HCT116 (cell line): Measurements from ENCODE around the gene UBAP1L.

Source experiments
- POLR2A ChIP-seq: IDR thresholded peaks from 2 replicates; pipeline ENCODE4 v1.7.0; 2011; ENCODE audit warnings: borderline replicate concordance; ENCODE audit not compliant: insufficient read depth, insufficient read length; ENCODE audit errors: extremely low read depth
- SP1 ChIP-seq: IDR thresholded peaks from 2 replicates; pipeline ENCODE4 v1.6.1; 2012; ENCODE audit warnings: low read depth
- SRF ChIP-seq: IDR thresholded peaks from 2 replicates; pipeline ENCODE4 v1.6.1; 2012; ENCODE audit warnings: low read depth
- ZNF274 ChIP-seq: fragments of 200-500 bp; sonication (Bioruptor generic); IDR thresholded peaks from 2 replicates; pipeline ENCODE4 v1.6.1; 2014; ENCODE audit warnings: mild to moderate bottlenecking, low read depth, low read length, inconsistent platforms
- TF ChIP-seq, protein P1 (sequence below): IDR thresholded peaks from 2 replicates; pipeline ENCODE4 v1.6.1; 2011; ENCODE audit warnings: mild to moderate bottlenecking, low read length, moderate library complexity; ENCODE audit not compliant: insufficient replicate concordance; ENCODE audit errors: extremely low read depth

DNA sequence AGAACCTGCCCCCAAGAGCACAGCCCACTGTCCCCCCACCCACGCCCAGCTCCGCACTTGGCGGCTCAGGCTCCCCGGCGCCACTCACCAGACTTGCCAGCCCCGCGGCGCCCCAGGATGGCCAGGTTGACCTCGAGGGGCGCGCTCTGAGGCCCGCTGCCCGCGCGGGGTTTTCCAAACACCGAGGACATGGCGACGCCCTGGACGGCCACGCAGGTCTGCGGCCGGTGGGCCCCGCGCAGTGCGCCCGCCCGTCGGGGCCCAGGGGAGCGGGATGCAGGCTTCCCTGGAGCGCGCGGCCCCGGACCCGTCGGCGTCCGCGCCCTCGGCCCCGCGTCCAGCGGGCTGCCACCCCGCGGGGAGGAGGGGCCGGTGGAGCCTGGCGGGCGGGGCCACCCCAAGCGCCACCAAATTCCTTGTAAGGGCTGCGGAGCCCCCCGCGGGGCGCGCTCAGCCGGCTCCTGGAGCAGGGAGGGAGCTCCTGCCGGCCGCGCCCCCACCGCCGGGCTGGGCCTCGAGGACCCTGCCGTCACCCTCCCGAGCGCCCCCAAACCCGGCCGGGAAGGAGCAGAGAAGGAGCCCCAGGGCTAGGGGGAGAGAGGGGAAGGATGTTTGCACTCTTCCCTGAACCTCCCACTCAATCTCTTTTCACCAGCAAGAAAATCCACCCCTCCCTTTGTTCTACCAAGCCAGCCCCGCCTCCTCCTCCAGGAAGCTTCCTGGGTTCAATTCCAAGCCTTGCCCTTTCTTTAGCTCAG is 47.2 kb downstream of the UBAP1L start, which contains the start of gene RASL12:
- TF ChIP-seq POLR2A = no peak
- TF ChIP-seq SP1 = no peak
- TF ChIP-seq, protein P1, sequence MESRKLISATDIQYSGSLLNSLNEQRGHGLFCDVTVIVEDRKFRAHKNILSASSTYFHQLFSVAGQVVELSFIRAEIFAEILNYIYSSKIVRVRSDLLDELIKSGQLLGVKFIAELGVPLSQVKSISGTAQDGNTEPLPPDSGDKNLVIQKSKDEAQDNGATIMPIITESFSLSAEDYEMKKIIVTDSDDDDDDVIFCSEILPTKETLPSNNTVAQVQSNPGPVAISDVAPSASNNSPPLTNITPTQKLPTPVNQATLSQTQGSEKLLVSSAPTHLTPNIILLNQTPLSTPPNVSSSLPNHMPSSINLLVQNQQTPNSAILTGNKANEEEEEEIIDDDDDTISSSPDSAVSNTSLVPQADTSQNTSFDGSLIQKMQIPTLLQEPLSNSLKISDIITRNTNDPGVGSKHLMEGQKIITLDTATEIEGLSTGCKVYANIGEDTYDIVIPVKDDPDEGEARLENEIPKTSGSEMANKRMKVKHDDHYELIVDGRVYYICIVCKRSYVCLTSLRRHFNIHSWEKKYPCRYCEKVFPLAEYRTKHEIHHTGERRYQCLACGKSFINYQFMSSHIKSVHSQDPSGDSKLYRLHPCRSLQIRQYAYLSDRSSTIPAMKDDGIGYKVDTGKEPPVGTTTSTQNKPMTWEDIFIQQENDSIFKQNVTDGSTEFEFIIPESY = no peak
- no peak for TF ChIP-seq ZNF274
- TF ChIP-seq SRF = no peak
